Osteoblast (primary cell): ENCODE results near the gene TPCN2. TPM values are rescaled to one million over a fixed set of nuclear protein-coding genes. Genes with fewer than 3 reads are reported as not detected.

ENCODE experiments used
- DNase-seq: peaks from one replicate; pipeline ENCODE4 v3.0.0; 2011; ENCODE audit warnings: low spot score, mixed read lengths; ENCODE audit not compliant: insufficient read length; ENCODE audit errors: missing footprints
- H2AFZ ChIP-seq: 2 replicates; pipeline ENCODE4 v1.6.0; 2011; ENCODE audit warnings: mild to moderate bottlenecking, low read length
- H3K27ac ChIP-seq: 2 replicates; pipeline ENCODE4 v1.5.1; 2011; ENCODE audit warnings: mild to moderate bottlenecking, low read depth, low read length, moderate library complexity
- H3K27me3 ChIP-seq: 2 replicates; pipeline ENCODE4 v1.6.0; 2012; ENCODE audit warnings: mild to moderate bottlenecking, control low read depth, inconsistent platforms, low read length, moderate library complexity; ENCODE audit not compliant: insufficient read depth
- H3K36me3 ChIP-seq: 2 replicates; pipeline ENCODE4 v1.5.1; 2011; ENCODE audit warnings: mild to moderate bottlenecking, low read length, control low read depth, moderate library complexity; ENCODE audit not compliant: insufficient read depth
- H3K4me1 ChIP-seq: 2 replicates; pipeline ENCODE4 v1.5.1; 2011; ENCODE audit warnings: mild to moderate bottlenecking, low read length, control low read depth, moderate library complexity; ENCODE audit not compliant: insufficient read depth
- H3K4me2 ChIP-seq: 2 replicates; pipeline ENCODE4 v1.6.0; 2011; ENCODE audit warnings: mild to moderate bottlenecking, low read length; ENCODE audit not compliant: insufficient read depth
- H3K4me3 ChIP-seq: fragments of 200-600 bp; sonication (generic); 3 replicates; pipeline ENCODE4 v1.5.1; 2012; ENCODE audit warnings: mild to moderate bottlenecking, low read length, inconsistent platforms; ENCODE audit not compliant: insufficient read depth
- H3K79me2 ChIP-seq: 2 replicates; pipeline ENCODE4 v1.6.0; 2012; ENCODE audit warnings: mild to moderate bottlenecking, low read length, control low read depth, inconsistent platforms; ENCODE audit not compliant: insufficient read depth
- H3K9me3 ChIP-seq: 2 replicates; pipeline ENCODE4 v1.5.1; 2011; ENCODE audit warnings: low read depth, low read length, control low read depth
- H4K20me1 ChIP-seq: 2 replicates; pipeline ENCODE4 v1.6.0; 2012; ENCODE audit warnings: mild to moderate bottlenecking, low read length, control low read depth; ENCODE audit not compliant: insufficient read depth
- total RNA-seq: library from RNA; depleted of rRNA; stranded (reverse); fragments of >200 nt; gene quantifications from 2 replicates; pipeline ENCODE4 v1.2.3, GENCODE V29; 2012
- TF ChIP-seq, protein P1 (sequence below): IDR thresholded peaks from 2 replicates; pipeline ENCODE4 v1.5.1; 2011; ENCODE audit warnings: mild to moderate bottlenecking, low read depth, low read length, moderate library complexity; ENCODE audit errors: extremely low read depth

Gene TPCN2
- total RNA-seq, 1 donor = 14.1 TPM

DNA sequence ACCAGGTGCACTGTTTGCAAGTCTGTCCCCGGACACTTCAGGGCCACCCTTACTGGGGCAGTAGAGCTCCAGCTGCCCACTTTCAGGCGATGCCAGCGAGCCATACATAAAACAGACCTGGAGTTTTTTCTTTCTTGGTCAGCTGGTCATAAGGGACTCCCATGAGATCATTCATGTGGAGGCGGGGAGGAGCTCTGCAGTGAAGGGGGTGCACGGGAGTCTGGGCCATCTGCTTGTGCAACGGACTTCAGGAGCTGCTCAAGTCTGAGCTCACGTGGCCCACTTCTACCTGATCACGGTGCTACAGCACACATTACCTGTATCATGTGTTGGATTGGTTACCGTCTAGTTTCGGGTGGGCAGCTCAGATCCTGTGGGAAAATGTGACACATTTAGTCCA lies 26.5 kb upstream of the TPCN2 start:
- Histone ChIP-seq H3K27ac (no peak overlapping the region), H3K4me2 (peak overlapping the region; percentile 57), H3K4me3 (no peak overlapping the region), H2AFZ (no peak overlapping the region), H3K27me3 (peaks cover 9% of the 10 kb centered on the region), H4K20me1 (no peaks in the 10 kb centered on the region), H3K4me1 (peaks cover 18% of the 10 kb centered on the region), H3K79me2 (no peaks in the 10 kb centered on the region), H3K9me3 (no peaks in the 10 kb centered on the region), H3K36me3 (no peaks in the 10 kb centered on the region)
- TF ChIP-seq, protein P1, sequence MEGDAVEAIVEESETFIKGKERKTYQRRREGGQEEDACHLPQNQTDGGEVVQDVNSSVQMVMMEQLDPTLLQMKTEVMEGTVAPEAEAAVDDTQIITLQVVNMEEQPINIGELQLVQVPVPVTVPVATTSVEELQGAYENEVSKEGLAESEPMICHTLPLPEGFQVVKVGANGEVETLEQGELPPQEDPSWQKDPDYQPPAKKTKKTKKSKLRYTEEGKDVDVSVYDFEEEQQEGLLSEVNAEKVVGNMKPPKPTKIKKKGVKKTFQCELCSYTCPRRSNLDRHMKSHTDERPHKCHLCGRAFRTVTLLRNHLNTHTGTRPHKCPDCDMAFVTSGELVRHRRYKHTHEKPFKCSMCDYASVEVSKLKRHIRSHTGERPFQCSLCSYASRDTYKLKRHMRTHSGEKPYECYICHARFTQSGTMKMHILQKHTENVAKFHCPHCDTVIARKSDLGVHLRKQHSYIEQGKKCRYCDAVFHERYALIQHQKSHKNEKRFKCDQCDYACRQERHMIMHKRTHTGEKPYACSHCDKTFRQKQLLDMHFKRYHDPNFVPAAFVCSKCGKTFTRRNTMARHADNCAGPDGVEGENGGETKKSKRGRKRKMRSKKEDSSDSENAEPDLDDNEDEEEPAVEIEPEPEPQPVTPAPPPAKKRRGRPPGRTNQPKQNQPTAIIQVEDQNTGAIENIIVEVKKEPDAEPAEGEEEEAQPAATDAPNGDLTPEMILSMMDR = no peak
- DNase-seq = peak; percentile 79

- Histone ChIP-seq H3K27ac (no peak overlapping the region), H3K27me3 (peaks cover 9% of the 10 kb centered on the region), H3K4me3 (no peak overlapping the region), H4K20me1 (no peaks in the 10 kb centered on the region), H2AFZ (no peak overlapping the region), H3K9me3 (no peaks in the 10 kb centered on the region), H3K79me2 (no peaks in the 10 kb centered on the region), H3K36me3 (no peaks in the 10 kb centered on the region), H3K4me2 (no peak overlapping the region), H3K4me1 (peaks cover 5% of the 10 kb centered on the region)
- DNase-seq = no peak
- TF ChIP-seq, protein P1 = no peak
These were observed 24.2 kb upstream of the TPCN2 start for GRCh38 chr11:69024509-69024908.

DNA sequence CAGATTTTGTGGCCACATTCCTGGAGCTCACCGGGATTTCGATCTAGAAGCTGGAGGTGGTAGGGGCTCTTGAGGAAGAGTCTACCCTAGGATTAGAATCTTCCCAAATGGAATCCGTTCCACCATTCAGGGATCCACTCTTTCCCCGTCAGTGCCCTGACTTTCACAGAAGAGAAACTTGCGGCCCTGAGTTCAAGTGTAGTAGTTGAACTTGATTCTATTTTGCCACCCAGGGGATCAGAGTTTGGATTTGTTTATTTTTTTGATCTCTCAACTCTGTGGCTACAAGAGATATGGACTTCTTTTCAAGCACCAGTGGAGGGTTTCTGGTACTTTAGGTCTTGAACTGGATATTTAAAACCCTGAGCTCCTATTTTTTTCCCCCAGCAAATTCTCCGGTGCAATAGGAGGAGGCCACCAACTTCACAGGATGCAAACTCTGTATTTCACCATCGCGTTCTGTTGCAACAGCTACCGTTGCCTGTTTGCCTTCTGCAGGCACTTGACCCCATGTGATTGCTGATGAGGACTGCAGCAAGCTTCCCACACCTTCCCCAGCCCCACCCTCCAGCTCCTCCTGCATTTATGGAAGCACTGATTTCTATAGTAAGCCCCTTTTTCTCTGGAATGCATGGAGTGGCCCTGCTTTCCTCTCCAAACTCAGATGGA lies 20.9 kb upstream of the TPCN2 start:
- H3K36me3 ChIP-seq = no peaks in the 10 kb centered on the region
- H3K4me1 ChIP-seq = no peaks in the 10 kb centered on the region
- no peak overlapping the region for H3K4me3 ChIP-seq
- TF ChIP-seq, protein P1 = no peak
- no peaks in the 10 kb centered on the region for H3K9me3 ChIP-seq
- no peak overlapping the region for H3K4me2 ChIP-seq
- no peak overlapping the region for H3K27ac ChIP-seq
- peaks cover 12% of the 10 kb centered on the region for H3K27me3 ChIP-seq
- no peak overlapping the region for H2AFZ ChIP-seq
- DNase-seq = peak; percentile 87
- H3K79me2 ChIP-seq = no peaks in the 10 kb centered on the region
- H4K20me1 ChIP-seq = no peaks in the 10 kb centered on the region

GRCh38 chr11:69030301-69030700 lies 18.4 kb upstream of the TPCN2 start:
- TF ChIP-seq, protein P1 = no peak
- no peaks in the 10 kb centered on the region for H3K36me3 ChIP-seq
- no peaks in the 10 kb centered on the region for H3K79me2 ChIP-seq
- H3K27me3 ChIP-seq = peaks cover 4% of the 10 kb centered on the region
- no peaks in the 10 kb centered on the region for H3K9me3 ChIP-seq
- no peak overlapping the region for H3K27ac ChIP-seq
- H3K4me2 ChIP-seq = no peak overlapping the region
- DNase-seq = peak; percentile 38
- no peak overlapping the region for H3K4me3 ChIP-seq
- H3K4me1 ChIP-seq = no peaks in the 10 kb centered on the region
- H4K20me1 ChIP-seq = no peaks in the 10 kb centered on the region
- H2AFZ ChIP-seq = no peak overlapping the region
